Left ventricle myocardium inferior (tissue), 1 donor: Measurements from ENCODE around the gene TYMP. TPM values are rescaled to one million over a fixed set of nuclear protein-coding genes. Genes with fewer than 3 reads are reported as not detected.
"Not testable (repeated sequence)": the region's sequence is repeated elsewhere in the genome, so short reads cannot be mapped to it uniquely, and the experiment has no call there.

Experiments used
- DNase-seq: peaks from one replicate; pipeline ENCODE4 v3.0.0-alpha.2; 2020
- H3K27ac ChIP-seq: fragments of 200-600 bp; replicated peaks from 2 replicates; pipeline ENCODE4 v1.8.0; 2021
- H3K27me3 ChIP-seq: fragments of 200-600 bp; 2 replicates; pipeline ENCODE4 v1.8.0; 2021; ENCODE audit warnings: low read depth
- H3K36me3 ChIP-seq: fragments of 200-600 bp; 2 replicates; pipeline ENCODE4 v1.8.0; 2021
- H3K4me1 ChIP-seq: fragments of 200-600 bp; 2 replicates; pipeline ENCODE4 v1.8.0; 2021
- H3K4me3 ChIP-seq: fragments of 200-600 bp; 2 replicates; pipeline ENCODE4 v1.8.0; 2021; ENCODE audit warnings: mild to moderate bottlenecking, moderate library complexity
- H3K9me3 ChIP-seq: fragments of 200-600 bp; replicated peaks from 2 replicates; pipeline ENCODE4 v1.8.0; 2021
- CTCF ChIP-seq: fragments of 200-600 bp; IDR thresholded peaks from 2 replicates; pipeline ENCODE4 v1.8.0; 2021; ENCODE audit warnings: antibody characterized with exemption, mild to moderate bottlenecking, borderline replicate concordance
- intact Hi-C: fragments of 100-400 bp; cut with micrococcal nuclease; formaldehyde crosslinking; loops from one replicate; pipeline ENCODE4 v1.11.0; 2022
- total RNA-seq: library from RNA; stranded (reverse); fragmentation: NEBNext Ultra II Directional; extraction: Animal tissue kit (Norgen Biotek cat#: 25700); gene quantifications from one replicate; pipeline ENCODE4 v1.2.1, GENCODE V29; 2021
- donor health status: DM: no; HTN: yes; CAD: no; lungs with severe emphysema.

Gene TYMP
- total RNA-seq, 1 donor from 2014 or later, result 11.6 TPM

DNA sequence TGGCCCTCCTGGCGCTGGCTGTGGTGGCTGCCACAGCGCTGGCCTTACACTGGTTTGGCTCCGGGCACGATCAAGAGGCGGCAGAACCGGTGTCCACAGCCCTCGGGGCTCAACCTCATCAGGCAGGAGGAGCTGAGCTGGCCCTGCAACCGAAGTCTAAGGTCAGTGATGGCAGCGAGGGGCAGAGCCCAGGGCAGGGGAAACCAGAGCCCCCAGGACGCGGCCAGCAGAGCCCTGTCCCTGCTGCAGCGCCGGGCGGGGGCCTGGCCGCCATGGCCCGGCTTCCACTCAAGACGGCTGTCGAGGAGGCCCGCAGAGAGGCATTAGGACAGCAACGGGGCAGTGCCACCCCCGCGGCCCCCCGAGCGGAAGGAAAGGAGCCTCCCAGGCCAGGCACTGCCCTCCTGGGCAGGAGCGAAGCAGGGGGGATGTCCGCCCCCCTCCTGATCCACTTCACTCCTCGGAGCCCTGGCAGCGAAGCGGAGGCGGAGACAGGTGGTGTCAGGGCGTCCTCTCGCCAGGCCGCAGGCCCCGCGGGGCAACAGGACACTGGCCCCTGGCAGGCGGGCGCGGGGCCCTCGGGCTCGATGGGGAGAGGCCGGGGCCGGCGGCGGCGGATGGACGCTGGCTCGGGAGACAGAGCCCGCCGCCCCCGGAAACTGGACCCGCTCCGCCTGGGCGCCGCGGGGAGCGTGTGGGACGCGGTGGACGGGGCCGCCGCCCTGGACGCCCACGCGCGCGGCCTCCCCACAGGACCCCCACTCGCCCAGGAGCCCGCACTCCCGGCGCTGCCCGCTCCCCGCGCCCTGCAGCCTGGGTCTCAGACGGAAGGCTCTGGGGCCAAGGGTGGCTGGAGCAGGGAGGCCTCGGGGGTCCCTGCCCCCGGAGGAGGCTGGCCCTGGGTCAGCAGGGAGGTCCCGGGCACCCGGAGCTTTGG is 16.8 kb upstream of the TYMP start:
- DNase-seq, result no peak
- H3K27me3 ChIP-seq, result peaks cover 82% of the 10 kb centered on the region
- no peak overlapping the region for H3K4me3 ChIP-seq
- TF ChIP-seq CTCF, result no peak
- intact Hi-C loops, result no loop called here
- H3K4me1 ChIP-seq, result peaks cover 28% of the 10 kb centered on the region
- H3K9me3 ChIP-seq, result no peaks in the 10 kb centered on the region
- no peaks in the 10 kb centered on the region for H3K36me3 ChIP-seq
- no peak overlapping the region for H3K27ac ChIP-seq

DNA sequence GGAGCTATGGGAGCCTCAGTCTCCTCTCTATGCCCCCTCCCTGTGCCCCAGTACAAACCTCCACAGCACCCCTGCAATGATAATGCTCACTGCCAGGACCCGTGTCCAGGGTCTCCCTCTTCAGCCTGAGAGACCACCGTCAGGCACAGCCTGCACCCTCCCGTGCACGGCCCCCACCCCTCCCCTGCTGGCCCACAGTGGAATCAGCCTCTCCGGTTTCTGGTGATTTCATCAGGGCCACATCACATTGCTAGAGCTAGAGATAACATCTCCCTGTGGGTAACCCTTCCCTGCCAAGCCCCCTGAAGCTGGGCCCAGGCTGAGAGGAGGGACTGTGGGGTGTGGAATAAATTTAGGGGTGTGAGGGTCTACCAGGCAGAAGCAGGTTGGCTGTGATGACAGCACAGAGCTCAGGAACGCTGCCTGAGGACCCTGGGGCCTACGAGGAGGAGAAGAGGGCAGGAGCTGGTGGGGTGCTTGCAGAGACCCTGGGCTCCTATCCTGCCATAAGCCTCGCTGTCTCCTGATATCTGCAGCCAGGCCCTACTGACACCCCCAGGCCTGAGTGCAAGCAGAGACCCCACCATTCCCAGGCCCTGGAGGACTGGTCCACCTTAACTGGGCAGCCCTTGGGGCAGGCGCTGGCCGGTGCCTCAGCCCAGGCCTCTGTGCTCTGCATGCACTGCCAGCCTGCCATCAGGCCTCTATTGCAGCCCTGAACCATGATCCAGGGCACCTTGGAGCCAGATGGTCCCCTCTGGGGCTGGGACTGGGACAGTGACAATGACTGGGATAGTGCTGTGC is 15.9 kb upstream of the TYMP start, which contains the start of gene KLHDC7B:
KLHDC7B (plus strand) TSS at position 378 of the 804 bp plus-strand sequence; CDS start at position 723, 345 bp downstream.
- intact Hi-C loops, result no loop called here
- H3K9me3 ChIP-seq, result no peaks in the 10 kb centered on the region
- no peak within 1 kb of the TSS for H3K27ac ChIP-seq

DNA sequence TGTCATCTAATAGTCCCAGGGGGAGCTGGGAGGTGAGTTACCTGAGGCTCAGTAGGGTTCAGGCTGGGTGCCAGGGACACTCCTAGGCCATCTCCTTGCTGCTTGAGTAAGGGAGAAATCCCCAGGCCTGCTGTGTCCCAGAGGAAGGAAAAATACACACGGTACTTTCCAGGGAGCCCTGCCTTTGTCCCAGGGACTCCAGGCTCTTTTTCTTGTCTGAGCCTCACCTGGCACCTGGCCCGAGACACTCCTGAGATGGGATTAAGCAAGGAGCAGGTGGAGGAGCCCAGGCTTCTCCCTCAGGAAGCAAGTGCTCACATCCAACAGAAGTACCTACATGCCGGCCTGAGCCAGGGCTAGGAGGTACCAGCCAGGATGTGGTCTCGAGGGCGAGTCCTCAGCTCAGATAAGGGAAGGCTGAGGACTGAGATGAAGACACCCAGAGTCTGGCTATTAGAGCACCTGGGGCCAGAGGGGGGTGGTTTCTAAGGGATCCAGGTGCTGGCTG is 15.0 kb upstream of the TYMP start:
- no peak for DNase-seq
- Histone ChIP-seq H3K4me1 (peaks cover 32% of the 10 kb centered on the region), H3K36me3 (no peaks in the 10 kb centered on the region), H3K27me3 (peaks cover 64% of the 10 kb centered on the region), H3K9me3 (no peaks in the 10 kb centered on the region), H3K4me3 (no peak overlapping the region), H3K27ac (no peak overlapping the region)
- intact Hi-C loops, result no loop called here
- TF ChIP-seq CTCF, result no peak

More for the DNA sequence above, 15.9 kb upstream of the TYMP start, which contains the start of gene KLHDC7B:
- peaks cover 73% of the 10 kb centered on the region for H3K27me3 ChIP-seq
- TF ChIP-seq CTCF, result no peak
- H3K4me1 ChIP-seq, result peaks cover 28% of the 10 kb centered on the region
- H3K4me3 ChIP-seq, result no peak within 1 kb of the TSS
- no peak for DNase-seq
- H3K36me3 ChIP-seq, result no peaks in the 10 kb centered on the region

GRCh38 chr22:50544078-50544745 is 14.4 kb upstream of the TYMP start:
- peaks cover 58% of the 10 kb centered on the region for H3K27me3 ChIP-seq
- DNase-seq, result peak; percentile 80
- no peaks in the 10 kb centered on the region for H3K36me3 ChIP-seq
- peak; percentile 68 for TF ChIP-seq CTCF
- H3K4me1 ChIP-seq, result peaks cover 35% of the 10 kb centered on the region
- peak overlapping the region; percentile 59 for H3K4me3 ChIP-seq
- intact Hi-C loops, result no loop called here
- no peaks in the 10 kb centered on the region for H3K9me3 ChIP-seq
- no peak overlapping the region for H3K27ac ChIP-seq

- H3K4me1 ChIP-seq, result peaks cover 32% of the 10 kb centered on the region
- intact Hi-C loops, result no loop called here
- peaks cover 43% of the 10 kb centered on the region for H3K27me3 ChIP-seq
- DNase-seq, result no peak
- no peaks in the 10 kb centered on the region for H3K9me3 ChIP-seq
- TF ChIP-seq CTCF, result no peak
- no peak overlapping the region for H3K4me3 ChIP-seq
- no peak overlapping the region for H3K27ac ChIP-seq
- no peaks in the 10 kb centered on the region for H3K36me3 ChIP-seq
Observed at GRCh38 chr22:50542416-50542927, 12.7 kb upstream of the TYMP start.

- H3K4me3 ChIP-seq, intact Hi-C loops, DNase-seq, H3K36me3 ChIP-seq, H3K9me3 ChIP-seq: not testable (repeated sequence)
- Histone ChIP-seq H3K27me3 (peaks cover 38% of the 10 kb centered on the region), H3K4me1 (peaks cover 27% of the 10 kb centered on the region), H3K27ac (peak overlapping the region; percentile 36)
Observed at GRCh38 chr22:50541667-50542026, 11.8 kb upstream of the TYMP start.
